ENCODE data around the gene PDHX. TPM values are rescaled to one million over a fixed set of nuclear protein-coding genes. Genes with fewer than 3 reads are reported as not detected.

Gene PDHX
- total and polyA plus RNA-seq, 2 of the 4 experiments (the other 2 are of a cell fraction): 19.8 to 26.7 TPM

DNA sequence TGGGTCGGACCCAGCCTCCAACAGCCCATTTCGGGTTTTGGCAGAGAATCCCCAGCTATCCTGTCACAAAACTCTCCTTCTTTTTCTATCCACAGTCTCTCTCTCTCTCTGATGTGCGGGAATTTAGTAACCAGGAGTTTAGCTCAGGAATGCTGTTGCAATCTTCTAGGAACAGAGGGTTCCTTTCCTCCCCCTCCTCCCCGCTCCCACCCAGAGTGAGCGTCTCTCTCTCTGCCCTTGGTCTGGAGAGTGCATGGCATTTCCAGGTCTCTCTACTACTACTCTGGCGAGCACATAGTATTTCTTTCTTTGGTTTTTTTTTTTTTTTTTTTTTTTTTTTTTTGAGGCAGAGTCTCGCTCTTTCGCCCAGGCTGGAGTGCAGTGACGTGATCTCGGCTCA is 17.9 kb upstream of the PDHX start:
- ATAC-seq (ENCODE audit: low read depth): no peak
- Histone ChIP-seq H3K9me3 (ENCODE audit: control insufficient read depth, insufficient read depth, low read length) (peaks cover 17% of the 10 kb centered on the region), H3K4ac (ENCODE audit: low read depth, low read length) (no peak overlapping the region), H3K14ac (replicated peaks; ENCODE audit: low read depth, low read length) (no peak overlapping the region), H4K5ac (ENCODE audit: low read depth, low read length) (no peak overlapping the region), H3K18ac (ENCODE audit: low read depth, low read length) (no peak overlapping the region), H3K4me3 (ENCODE audit: insufficient read depth, low read depth, low read length) (no peak overlapping the region), H2AFZ (replicated peaks; ENCODE audit: low read length, poor library complexity) (no peak overlapping the region), H3K4me2 (ENCODE audit: low read depth, low read length) (no peak overlapping the region), H2AK9ac (replicated peaks; ENCODE audit: low read depth, low read length, poor library complexity) (no peak overlapping the region), H3K79me1 (ENCODE audit: low read depth in 1 of 2, low read length in 2 of 2) (peaks cover 26 to 29% of the 10 kb centered on the region in 2 experiments; a peak in 3 of 4 replicates), H2BK15ac (ENCODE audit: low read depth, low read length) (no peak overlapping the region), H3K9me1 (ENCODE audit: insufficient read depth, low read length) (no peaks in the 10 kb centered on the region), H3K27ac (ENCODE audit: insufficient read depth, low read length) (no peak overlapping the region), H3K56ac (ENCODE audit: extremely low read depth, insufficient read depth, low read length) (no peak overlapping the region), H3K27me3 (ENCODE audit: control insufficient read depth, insufficient read depth, low read length) (no peaks in the 10 kb centered on the region), H4K8ac (ENCODE audit: low read depth in 2 of 2, low read length in 2 of 2) (no peak overlapping the region), H3K4me1 (ENCODE audit: control insufficient read depth, insufficient read depth, low read length) (no peaks in the 10 kb centered on the region), H2AK5ac (ENCODE audit: low read depth, low read length) (no peak overlapping the region), H4K20me1 (ENCODE audit: insufficient read depth, low read length) (no peaks in the 10 kb centered on the region), H4K91ac (ENCODE audit: insufficient read depth, low read depth, low read length) (no peak overlapping the region), H3K23ac (ENCODE audit: low read depth, low read length) (no peak overlapping the region), H2BK5ac (ENCODE audit: low read depth, low read length, poor library complexity, severe bottlenecking) (no peak overlapping the region), H2BK120ac (ENCODE audit: low read depth, low read length) (no peak overlapping the region), H3K36me3 (ENCODE audit: control insufficient read depth, insufficient read depth, low read length) (peaks cover 2% of the 10 kb centered on the region; the same call in 1 of the 2 replicates), H2BK20ac (ENCODE audit: low read depth, low read length) (no peak overlapping the region), H3K9ac (ENCODE audit: low read depth, low read length) (no peak overlapping the region)
- in situ Hi-C loops (cut with MboI; ENCODE audit: low sequenced_read_pairs) (no loop called here), dilution Hi-C loops (cut with HindIII; ENCODE audit: low sequenced_read_pairs, unreplicated experiment) (no loop called here), intact Hi-C loops (cut with micrococcal nuclease) (no loop called here)
- WGBS, 2 experiments (ENCODE audit: extremely low coverage in 2 of 2, insufficient read length in 1 of 2): no CpG with 5 or more reads among the region's 10 CpGs
- DNase-seq: no peak
- ChIA-PET CTCF (interaction anchor here (1.0 to 1.3 kb wide), 2 partner anchors 9 to 313 kb away, joined by 4 read pairs; no protein-coding TSS in a partner anchor), POLR2A (ENCODE audit: unreplicated experiment) (no interaction called here)
- no TSS peak for BruUV-seq (replicated peaks)
- TF ChIP-seq, protein P1, sequence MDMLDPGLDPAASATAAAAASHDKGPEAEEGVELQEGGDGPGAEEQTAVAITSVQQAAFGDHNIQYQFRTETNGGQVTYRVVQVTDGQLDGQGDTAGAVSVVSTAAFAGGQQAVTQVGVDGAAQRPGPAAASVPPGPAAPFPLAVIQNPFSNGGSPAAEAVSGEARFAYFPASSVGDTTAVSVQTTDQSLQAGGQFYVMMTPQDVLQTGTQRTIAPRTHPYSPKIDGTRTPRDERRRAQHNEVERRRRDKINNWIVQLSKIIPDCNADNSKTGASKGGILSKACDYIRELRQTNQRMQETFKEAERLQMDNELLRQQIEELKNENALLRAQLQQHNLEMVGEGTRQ (IDR thresholded peaks at IDR 0.05; ENCODE audit: low read depth, low read length): no peak
- TF ChIP-seq POLR2A (IDR thresholded peaks at IDR 0.05; ENCODE audit: low read depth, low read length): no peak
- no peak for TF ChIP-seq MAFK (IDR thresholded peaks at IDR 0.05; ENCODE audit: low read depth, low read length)
- no peak for TF ChIP-seq BHLHE40 (IDR thresholded peaks at IDR 0.05; ENCODE audit: low read depth, low read length)
- TF ChIP-seq MAZ (IDR thresholded peaks at IDR 0.05; ENCODE audit: borderline replicate concordance, low read depth, low read length): no peak
- TF ChIP-seq, protein P2, sequence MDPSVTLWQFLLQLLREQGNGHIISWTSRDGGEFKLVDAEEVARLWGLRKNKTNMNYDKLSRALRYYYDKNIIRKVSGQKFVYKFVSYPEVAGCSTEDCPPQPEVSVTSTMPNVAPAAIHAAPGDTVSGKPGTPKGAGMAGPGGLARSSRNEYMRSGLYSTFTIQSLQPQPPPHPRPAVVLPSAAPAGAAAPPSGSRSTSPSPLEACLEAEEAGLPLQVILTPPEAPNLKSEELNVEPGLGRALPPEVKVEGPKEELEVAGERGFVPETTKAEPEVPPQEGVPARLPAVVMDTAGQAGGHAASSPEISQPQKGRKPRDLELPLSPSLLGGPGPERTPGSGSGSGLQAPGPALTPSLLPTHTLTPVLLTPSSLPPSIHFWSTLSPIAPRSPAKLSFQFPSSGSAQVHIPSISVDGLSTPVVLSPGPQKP (IDR thresholded peaks at IDR 0.05; ENCODE audit: borderline replicate concordance, low read depth, low read length): no peak
